HG03139 (cell line): ENCODE results near the gene TNFRSF8.
A peak's percentile ranks its signal among the peaks of the same experiment; 100 is the strongest.

ENCODE experiments used
- ATAC-seq: cut with Tn5 transposase; IDR thresholded peaks from one replicate; pipeline ENCODE4 v1.9.1; 2021; ENCODE audit not compliant: unreplicated experiment

TNFRSF8 gene

DNA sequence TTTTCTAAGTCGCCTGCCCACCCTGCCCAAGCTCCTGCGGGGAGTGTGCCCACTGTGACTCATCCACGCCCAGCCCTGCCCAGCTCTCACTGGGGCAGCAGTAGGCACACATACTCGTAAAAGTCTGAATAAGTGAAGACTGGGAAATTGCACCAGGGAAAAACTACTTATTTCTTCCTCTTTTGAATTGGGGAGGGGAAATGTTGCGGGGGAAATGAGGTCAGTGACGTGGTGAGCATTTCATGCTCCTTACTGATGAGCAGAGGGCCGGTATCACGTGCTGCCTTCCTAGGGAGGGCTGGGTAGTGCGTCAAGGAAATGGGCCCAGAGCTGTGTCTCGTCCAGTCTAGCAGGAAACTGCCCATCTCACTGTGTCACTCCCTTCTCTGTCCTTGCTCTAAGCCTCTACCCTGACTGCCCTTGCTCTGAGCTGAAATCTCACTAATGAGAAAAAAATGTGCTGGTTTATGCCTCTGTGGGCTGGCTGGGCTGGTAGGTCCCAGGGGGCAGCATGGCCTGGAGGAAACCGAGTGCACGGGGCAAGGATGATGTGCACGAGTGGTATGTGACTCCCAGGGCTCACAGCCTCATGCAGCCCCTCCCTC, 90.2 kb downstream of the TNFRSF8 start:
- peak; percentile 29 for ATAC-seq

- ATAC-seq, result no peak
These were observed 92.2 kb downstream of the TNFRSF8 start for GRCh38 chr1:12155328-12155727.

GRCh38 chr1:12157366-12158231, 94.5 kb downstream of the TNFRSF8 start:
- no peak for ATAC-seq

DNA sequence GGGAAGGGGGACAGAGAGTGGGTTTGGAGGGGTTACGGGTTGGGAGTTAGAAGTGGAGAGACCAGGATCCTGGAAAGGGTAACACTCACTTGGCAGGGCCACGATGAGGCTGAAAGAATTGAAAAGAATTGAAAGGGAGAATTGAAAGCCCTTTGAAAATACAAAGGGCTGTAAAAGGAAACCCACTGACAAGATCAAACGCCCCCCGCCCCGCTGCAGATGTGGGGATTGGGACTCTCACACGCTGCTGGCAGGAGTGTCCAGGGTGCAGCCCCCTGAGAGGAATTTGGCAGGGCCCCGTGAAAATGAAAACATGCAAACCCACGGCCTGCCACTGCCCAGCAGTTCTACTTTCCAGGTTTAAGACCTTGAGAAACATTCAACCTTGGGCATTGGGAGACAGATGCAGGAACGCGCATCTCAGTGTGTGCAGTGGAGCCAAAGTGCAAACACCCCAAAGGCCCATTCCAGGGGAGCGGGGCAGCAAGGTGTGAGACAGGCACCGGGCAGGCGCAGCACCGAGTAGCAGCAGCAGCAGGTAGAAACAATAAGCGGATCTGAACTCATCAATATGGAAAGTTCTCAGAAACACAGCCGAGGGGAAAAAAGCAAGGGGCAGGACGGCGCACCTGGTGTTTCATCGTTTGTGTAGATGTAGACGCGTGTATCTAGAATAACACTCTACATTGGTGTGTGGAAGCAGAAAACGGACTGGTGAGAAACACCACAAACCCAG, 95.4 kb downstream of the TNFRSF8 start:
- no peak for ATAC-seq

DNA sequence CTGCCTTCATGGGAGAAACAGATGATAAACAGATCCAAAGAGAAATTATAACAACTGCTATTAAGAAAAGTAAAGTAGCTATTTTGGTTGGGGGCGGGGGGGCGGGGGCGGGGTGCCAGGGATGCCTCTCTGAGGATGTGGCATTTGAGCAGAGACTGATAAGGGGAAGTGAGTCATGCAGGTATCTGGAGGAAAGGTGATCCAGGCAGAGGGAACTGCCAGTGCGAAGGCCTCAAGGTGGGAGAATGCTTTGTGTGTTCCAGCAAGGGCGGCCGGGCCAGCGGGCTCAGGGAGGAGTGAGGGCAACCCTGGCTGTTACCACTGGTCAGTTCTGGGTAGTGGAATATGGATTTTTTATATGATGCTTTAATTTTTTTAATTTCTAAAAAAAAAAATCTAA, 96.7 kb downstream of the TNFRSF8 start:
- ATAC-seq, result no peak

DNA sequence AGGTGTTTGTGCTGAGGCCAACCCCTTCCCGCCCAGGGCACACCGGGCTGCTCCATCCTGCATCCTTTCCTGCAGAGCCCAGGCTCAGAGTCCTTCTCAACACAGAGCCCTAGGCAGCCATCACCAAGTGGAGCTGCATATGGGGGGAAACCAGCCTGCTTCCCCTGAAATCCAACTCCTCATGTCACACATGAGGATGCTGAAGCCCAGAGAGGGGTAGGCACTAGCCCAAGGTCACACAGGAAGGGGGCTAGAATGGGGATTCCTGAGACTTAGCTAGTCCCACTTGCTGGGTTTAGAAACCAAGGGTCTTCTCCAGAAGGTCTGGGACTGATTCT, 98.2 kb downstream of the TNFRSF8 start:
- ATAC-seq, result no peak

DNA sequence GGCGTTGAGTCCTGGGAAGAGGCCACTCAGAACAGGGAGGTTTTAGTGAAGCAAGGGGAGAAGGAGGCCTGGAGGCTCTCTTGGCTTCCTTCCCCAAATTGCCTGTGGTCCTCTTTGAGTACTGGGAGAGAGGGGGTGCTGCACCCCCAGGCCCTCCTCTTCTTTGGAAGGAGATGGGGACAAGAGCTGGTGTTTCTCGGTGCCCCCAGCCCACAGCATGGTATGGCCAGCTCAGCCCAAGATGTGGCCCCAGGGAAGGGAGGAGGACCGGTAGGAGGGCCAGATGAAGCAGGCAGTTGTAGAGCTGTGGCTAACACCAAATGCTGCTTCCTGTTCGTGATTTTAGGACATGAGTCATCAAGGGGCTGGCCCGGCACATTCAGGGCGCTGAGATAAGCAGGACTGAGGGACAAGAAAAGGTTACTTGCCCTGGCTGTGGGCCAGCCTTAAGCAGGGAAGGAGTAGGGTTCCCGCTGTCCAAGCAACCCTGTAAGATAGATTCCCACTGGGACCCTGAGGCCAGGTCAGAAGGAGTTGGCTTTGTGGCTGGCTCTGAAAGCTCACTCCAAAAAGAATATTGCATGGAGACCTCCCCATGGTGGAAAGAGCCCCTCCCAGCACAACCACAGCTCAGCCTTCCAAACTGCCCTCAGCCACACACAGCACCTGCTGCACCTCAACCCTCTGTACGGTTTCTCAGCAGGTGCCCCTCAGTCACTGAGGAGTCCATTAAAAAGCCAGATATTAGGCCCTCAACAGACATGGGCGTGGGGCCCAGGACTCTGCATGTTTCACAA, 98.8 kb downstream of the TNFRSF8 start:
- peak; percentile 65 for ATAC-seq

GRCh38 chr1:12162459-12163137, 99.5 kb downstream of the TNFRSF8 start:
- ATAC-seq, result no peak

- no peak for ATAC-seq
These were observed 100.1 kb downstream of the TNFRSF8 start for GRCh38 chr1:12163210-12163609.

GRCh38 chr1:12164210-12164609, 101.1 kb downstream of the TNFRSF8 start:
- no peak for ATAC-seq

DNA sequence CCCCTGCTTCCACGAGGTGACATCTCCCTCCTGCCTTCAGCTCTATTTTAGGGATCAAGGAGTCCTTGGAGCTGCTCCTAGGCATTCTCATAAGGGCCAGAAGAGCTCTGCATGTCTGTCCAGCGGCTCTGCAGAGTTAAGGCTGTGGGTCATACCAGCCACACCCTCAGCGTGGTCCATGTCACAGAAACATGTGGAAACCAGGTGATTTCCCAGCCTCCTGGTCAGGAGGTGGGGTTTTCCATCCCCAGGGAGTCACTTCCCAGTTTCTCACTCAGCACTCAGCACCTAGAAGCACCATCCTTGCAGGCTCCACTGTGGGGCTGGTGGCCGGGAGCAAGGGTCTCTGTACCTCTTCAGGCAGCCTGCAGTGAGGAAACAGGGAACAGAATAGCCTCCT, 102.2 kb downstream of the TNFRSF8 start:
- no peak for ATAC-seq

DNA sequence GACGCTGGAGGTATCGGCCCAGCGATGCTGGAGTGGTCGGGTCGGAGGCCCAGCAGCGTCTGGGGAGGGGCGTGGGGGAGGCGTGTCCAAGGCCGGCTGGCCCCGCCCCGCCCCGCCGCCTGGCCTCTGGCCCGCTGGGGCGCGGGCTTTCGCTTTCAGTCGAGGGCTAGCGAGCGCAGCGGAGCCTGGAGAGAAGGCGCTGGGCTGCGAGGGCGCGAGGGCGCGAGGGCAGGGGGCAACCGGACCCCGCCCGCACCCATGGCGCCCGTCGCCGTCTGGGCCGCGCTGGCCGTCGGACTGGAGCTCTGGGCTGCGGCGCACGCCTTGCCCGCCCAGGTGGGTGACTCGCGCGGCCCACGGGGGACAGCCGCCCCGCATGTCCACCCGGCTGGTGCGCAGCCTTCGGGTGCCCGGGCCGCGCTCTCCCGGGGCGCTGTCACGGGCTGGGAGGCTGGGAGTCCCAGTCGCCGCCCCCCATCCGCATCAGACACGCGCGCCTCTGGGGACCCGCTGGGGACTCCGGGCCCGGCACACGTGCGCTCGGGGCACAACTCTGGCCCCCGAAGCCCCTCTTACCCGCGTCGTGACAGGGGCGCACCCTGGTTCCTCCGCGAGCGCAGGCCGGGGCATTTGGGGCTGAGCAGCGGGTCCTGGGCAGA, 103.9 kb downstream of the TNFRSF8 start, which contains the start of gene TNFRSF1B:
TSS of gene TNFRSF1B (plus strand) at position 158 of the 659 bp plus-strand sequence. CDS start at position 259, 101 bp downstream.
- ATAC-seq, result peak; percentile 51

- no peak for ATAC-seq
These were observed 104.7 kb downstream of the TNFRSF8 start for GRCh38 chr1:12167493-12168429.

DNA sequence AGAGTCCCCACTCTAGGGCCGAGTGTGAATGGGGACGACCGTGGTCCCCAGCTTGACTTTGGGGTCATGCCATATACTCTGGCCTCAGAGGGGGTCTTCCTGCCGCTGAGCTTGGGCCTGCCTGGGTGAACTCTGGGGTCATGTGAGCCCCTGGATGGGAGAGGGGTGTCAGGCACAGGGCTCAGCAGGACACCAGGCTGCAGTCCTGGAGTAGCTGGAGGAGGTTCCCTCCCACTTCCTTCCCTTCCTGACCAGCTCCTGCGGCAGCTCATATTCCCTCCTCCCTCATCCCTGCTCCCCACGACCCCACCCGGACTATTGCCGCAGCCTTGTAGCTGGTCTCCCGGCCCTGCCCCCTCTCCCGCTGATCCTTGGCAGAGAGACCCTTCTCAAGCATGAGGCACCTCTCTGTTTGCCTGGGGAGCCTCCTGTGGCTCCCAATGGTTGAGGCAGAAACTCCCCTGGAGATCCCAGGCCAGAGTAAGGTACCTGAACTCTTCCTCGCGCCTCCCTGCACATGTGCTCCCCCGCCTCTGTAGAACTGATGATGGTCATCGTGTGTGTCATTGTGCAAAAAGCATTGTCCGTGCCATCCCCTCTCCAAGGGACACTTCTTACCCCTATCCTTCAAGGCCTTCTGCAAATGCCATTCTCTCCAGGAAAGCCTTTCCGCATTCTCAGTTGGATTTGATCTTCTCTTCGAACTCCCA, 105.5 kb downstream of the TNFRSF8 start:
- no peak for ATAC-seq

- no peak for ATAC-seq
These were observed 106.5 kb downstream of the TNFRSF8 start for GRCh38 chr1:12169442-12170135.

DNA sequence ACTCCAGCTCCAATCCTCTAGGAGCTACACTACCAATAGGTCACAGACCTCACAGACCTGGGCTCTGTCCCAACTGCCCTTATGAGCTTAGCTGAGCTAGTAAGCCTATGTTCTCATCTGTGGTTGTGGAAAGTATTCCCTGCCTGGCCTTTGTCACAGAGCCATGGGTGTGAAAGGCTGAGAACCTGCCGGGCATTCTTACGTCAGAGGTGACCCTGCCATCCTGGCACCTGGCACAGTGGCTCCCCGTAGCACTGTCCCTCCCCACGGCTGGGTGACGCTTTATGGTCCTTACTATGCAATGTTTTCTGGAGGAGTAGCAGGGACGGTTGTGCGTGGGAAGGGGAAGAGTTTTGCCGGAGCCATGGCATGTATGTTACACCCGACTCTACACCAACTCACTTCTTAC, 107.2 kb downstream of the TNFRSF8 start:
- no peak for ATAC-seq

- ATAC-seq, result no peak
These were observed 108.3 kb downstream of the TNFRSF8 start for GRCh38 chr1:12171206-12172041.
